Measurements from ENCODE around the gene EXOC2. TPM values are rescaled to one million over a fixed set of nuclear protein-coding genes. Genes with fewer than 3 reads are reported as not detected.
A peak's percentile ranks its signal among the peaks of the same experiment; 100 is the strongest.

Gene EXOC2
- total and polyA plus RNA-seq, 2 of the 13 experiments (the other 11 are each of a cell fraction or from before 2014, with no cell fraction given) = 12.6 to 22.9 TPM

GRCh38 chr6:473768-474452, 219.0 kb downstream of the EXOC2 start:
- Histone ChIP-seq H3K4me1 (ENCODE audit: insufficient read depth, low read length) (peaks cover 6% of the 10 kb centered on the region), H3K9ac (ENCODE audit: insufficient read depth, low read depth, low read length) (no peak overlapping the region), H4K20me1 (ENCODE audit: insufficient read depth, low read length) (no peaks in the 10 kb centered on the region), H3K79me2 (ENCODE audit: insufficient read depth, low read length) (no peaks in the 10 kb centered on the region), H3K4me3 (replicated peaks in 1 of 3; ENCODE audit: insufficient read depth in 1 of 3, low read depth in 2 of 3, low read length in 3 of 3) (no peak overlapping the region), H2AFZ (ENCODE audit: low read length) (no peak overlapping the region), H3K36me3 (replicated peaks in 1 of 2; ENCODE audit: control insufficient read depth in 1 of 2, insufficient read depth in 2 of 2, low read length in 2 of 2) (no peaks in the 10 kb centered on the region), H3K27ac (ENCODE audit: extremely low read length, insufficient read depth, low read length) (no peak overlapping the region), H3K9me3 (ENCODE audit: low read length) (no peaks in the 10 kb centered on the region), H3K27me3 (ENCODE audit: control insufficient read depth in 1 of 2, insufficient read depth in 2 of 2, low read length in 2 of 2) (peaks cover 2 to 27% of the 10 kb centered on the region in 2 experiments; a peak in 2 of 5 replicates), H3K4me2 (ENCODE audit: low read depth, low read length) (no peak overlapping the region)
- no peak for FAIRE-seq
- intact Hi-C loops (cut with micrococcal nuclease; ENCODE audit: unreplicated experiment) (no loop called here), in situ Hi-C loops (cut with HindIII; ENCODE audit: extremely low pct_ligation_motif_present, low pct_unique_long_range_greater_than_20kb) (no loop called here)
- 65% methylated on average over 17 of the region's 27 CpGs for WGBS (ENCODE audit: low lambda C conversion rate)
- ATAC-seq = peak; percentile 52
- CTCF ChIA-PET (ENCODE audit: low intra/inter-chr PET ratio, low total read pairs) = no interaction called here
- POLR2A ChIA-PET = no interaction called here
- DNase-seq (ENCODE audit: low spot score) = no peak
- no peak for TF ChIP-seq ZNF274 (CRISPR knock-in tag; IDR thresholded peaks at IDR 0.05)
- TF ChIP-seq TRAFD1 (CRISPR knock-in tag; IDR thresholded peaks at IDR 0.05; ENCODE audit: borderline replicate concordance) = no peak
- no peak for TF ChIP-seq ZBTB3 (CRISPR knock-in tag; IDR thresholded peaks at IDR 0.05; ENCODE audit: borderline replicate concordance, low read depth)
- no peak for TF ChIP-seq NR1H2 (CRISPR knock-in tag; IDR thresholded peaks at IDR 0.05; ENCODE audit: borderline replicate concordance, low read depth)
- TF ChIP-seq SMAD1 (CRISPR knock-in tag; IDR thresholded peaks at IDR 0.05; ENCODE audit: borderline replicate concordance, low read depth) = no peak
- no peak for TF ChIP-seq ZNF34 (CRISPR knock-in tag; IDR thresholded peaks at IDR 0.05; ENCODE audit: borderline replicate concordance)
- no peak for TF ChIP-seq GATAD1 (CRISPR knock-in tag; IDR thresholded peaks at IDR 0.05)
- no TSS peak for BruUV-seq (replicated peaks)

All from HepG2 (cell line).